Urinary bladder (tissue), 4 donors: ENCODE results near the gene SORCS1. TPM values are rescaled to one million over a fixed set of nuclear protein-coding genes. Genes with fewer than 3 reads are reported as not detected.

Source experiments
- DNase-seq: peaks from one replicate; pipeline ENCODE4 v3.0.0-alpha.2; 2015; ENCODE audit errors: extremely low spot score
- H3K27ac ChIP-seq: one replicate; pipeline ENCODE4 v1.5.1; 2013; ENCODE audit warnings: low read depth, mild to moderate bottlenecking, moderate library complexity
- H3K36me3 ChIP-seq: one replicate; pipeline ENCODE4 v1.6.1; 2013; ENCODE audit warnings: mild to moderate bottlenecking, moderate library complexity; ENCODE audit not compliant: insufficient read depth
- H3K4me1 ChIP-seq: one replicate; pipeline ENCODE4 v1.6.1; 2013; ENCODE audit warnings: mild to moderate bottlenecking, moderate library complexity; ENCODE audit not compliant: insufficient read depth
- H3K4me3 ChIP-seq: one replicate; pipeline ENCODE4 v1.5.1; 2013; ENCODE audit warnings: low read depth, low read length
- WGBS: extraction: QIAGEN DNeasy Blood & Tissue Kit; methylation state at CpG from one replicate; pipeline ENCODE4 v1.1.7; 2013; 5-methylcytosine and 5-hydroxymethylcytosine counted together
- polyA plus RNA-seq: library from polyadenylated mRNA; stranded (reverse); fragments of 200-250 nt; gene quantifications from one replicate; pipeline ENCODE4 v1.2.3, GENCODE V29; 2013
- total RNA-seq: library from RNA; depleted of rRNA; stranded (reverse); fragments of >200 nt; gene quantifications from one replicate; pipeline ENCODE4 v1.2.3, GENCODE V29; 2014
- donor health status: healthy with polysubstance abuse.
- donor health status: healthy.

SORCS1 gene
- 14.8 TPM for total RNA-seq
- polyA plus RNA-seq: 9.3 TPM

- no peaks in the 10 kb centered on the region for H3K36me3 ChIP-seq
- H3K27ac ChIP-seq: peak within 1 kb of the TSS; percentile 25
- under 1% methylated on average over 105 of the region's 105 CpGs for WGBS
- no peak for DNase-seq
- peak within 1 kb of the TSS; percentile 53 for H3K4me3 ChIP-seq
- no peaks in the 10 kb centered on the region for H3K4me1 ChIP-seq
Observed at GRCh38 chr10:107163881-107164861, at the start of gene SORCS1. TSS of gene SORCS1 (minus strand) at chr10:107164706.

- Histone ChIP-seq H3K36me3 (no peaks in the 10 kb centered on the region), H3K4me1 (no peaks in the 10 kb centered on the region), H3K27ac (no peak overlapping the region), H3K4me3 (no peak overlapping the region)
- 97% methylated on average over 2 of the region's 2 CpGs for WGBS
- no peak for DNase-seq
Observed at GRCh38 chr10:107214261-107214660, 49.8 kb upstream of the SORCS1 start.

GRCh38 chr10:107213861-107214260 is 49.4 kb upstream of the SORCS1 start:
- WGBS: 88% methylated on average over 8 of the region's 8 CpGs
- Histone ChIP-seq H3K4me3 (no peak overlapping the region), H3K27ac (no peak overlapping the region), H3K4me1 (no peaks in the 10 kb centered on the region), H3K36me3 (no peaks in the 10 kb centered on the region)
- DNase-seq: no peak

- no peak for DNase-seq
- Histone ChIP-seq H3K36me3 (no peaks in the 10 kb centered on the region), H3K4me1 (no peaks in the 10 kb centered on the region), H3K27ac (no peak overlapping the region), H3K4me3 (no peak overlapping the region)
- 82% methylated on average over 4 of the region's 4 CpGs for WGBS
Observed at GRCh38 chr10:107206833-107207232, 42.3 kb upstream of the SORCS1 start.

- Histone ChIP-seq H3K36me3 (no peaks in the 10 kb centered on the region), H3K27ac (no peak overlapping the region), H3K4me1 (no peaks in the 10 kb centered on the region), H3K4me3 (no peak overlapping the region)
- no peak for DNase-seq
- WGBS: 22% methylated on average over 1 of the region's 1 CpG
Observed at GRCh38 chr10:107169516-107169915, 5.0 kb upstream of the SORCS1 start.

GRCh38 chr10:107168738-107169137 is 4.2 kb upstream of the SORCS1 start:
- Histone ChIP-seq H3K27ac (no peak overlapping the region), H3K4me3 (no peak overlapping the region), H3K36me3 (no peaks in the 10 kb centered on the region), H3K4me1 (no peaks in the 10 kb centered on the region)
- no peak for DNase-seq
- 94% methylated on average over 1 of the region's 1 CpG for WGBS

GRCh38 chr10:107166403-107166802 is 1.9 kb upstream of the SORCS1 start:
- Histone ChIP-seq H3K4me3 (no peak overlapping the region), H3K36me3 (no peaks in the 10 kb centered on the region), H3K27ac (no peak overlapping the region), H3K4me1 (no peaks in the 10 kb centered on the region)
- 51% methylated on average over 2 of the region's 2 CpGs for WGBS
- peak; percentile 31 for DNase-seq

GRCh38 chr10:107164992-107165391 is 486 bp upstream of the SORCS1 start:
- no peak overlapping the region for H3K27ac ChIP-seq

GRCh38 chr10:107163076-107163855 is 1.2 kb downstream of the SORCS1 start:
- Histone ChIP-seq H3K4me3 (peak overlapping the region; percentile 53), H3K36me3 (no peaks in the 10 kb centered on the region), H3K27ac (no peak overlapping the region), H3K4me1 (no peaks in the 10 kb centered on the region)
- DNase-seq: peak; percentile 25
- 10% methylated on average over 7 of the region's 7 CpGs for WGBS

More at GRCh38 chr10:107164992-107165391, 486 bp upstream of the SORCS1 start:
- 2% methylated on average over 14 of the region's 14 CpGs for WGBS
- peak overlapping the region; percentile 53 for H3K4me3 ChIP-seq
- no peak for DNase-seq
- H3K4me1 ChIP-seq: no peaks in the 10 kb centered on the region
- no peaks in the 10 kb centered on the region for H3K36me3 ChIP-seq

- Histone ChIP-seq H3K27ac (no peak overlapping the region), H3K4me3 (no peak overlapping the region), H3K4me1 (no peaks in the 10 kb centered on the region), H3K36me3 (no peaks in the 10 kb centered on the region)
- DNase-seq: no peak
- WGBS: 70% methylated on average over 3 of the region's 3 CpGs
Observed at GRCh38 chr10:107160866-107161265, 3.6 kb downstream of the SORCS1 start.

- Histone ChIP-seq H3K4me1 (no peaks in the 10 kb centered on the region), H3K4me3 (no peak overlapping the region), H3K27ac (no peak overlapping the region), H3K36me3 (no peaks in the 10 kb centered on the region)
- DNase-seq: no peak
- WGBS: 88% methylated on average over 4 of the region's 4 CpGs
Observed at GRCh38 chr10:107159871-107160270, 4.6 kb downstream of the SORCS1 start.

GRCh38 chr10:107157071-107157470 is 7.4 kb downstream of the SORCS1 start:
- H3K4me1 ChIP-seq: no peaks in the 10 kb centered on the region
- H3K4me3 ChIP-seq: no peak overlapping the region
- 64% methylated on average over 1 of the region's 1 CpG for WGBS
- H3K27ac ChIP-seq: no peak overlapping the region
- H3K36me3 ChIP-seq: no peaks in the 10 kb centered on the region
- no peak for DNase-seq

- 97% methylated on average over 1 of the region's 1 CpG for WGBS
- no peak for DNase-seq
- H3K36me3 ChIP-seq: no peaks in the 10 kb centered on the region
- H3K27ac ChIP-seq: no peak overlapping the region
- H3K4me3 ChIP-seq: no peak overlapping the region
- no peaks in the 10 kb centered on the region for H3K4me1 ChIP-seq
Observed at GRCh38 chr10:107152087-107152486, 12.4 kb downstream of the SORCS1 start.

- DNase-seq: no peak
- Histone ChIP-seq H3K36me3 (no peaks in the 10 kb centered on the region), H3K4me3 (no peak overlapping the region), H3K4me1 (no peaks in the 10 kb centered on the region), H3K27ac (no peak overlapping the region)
- 93% methylated on average over 6 of the region's 6 CpGs for WGBS
Observed at GRCh38 chr10:107148906-107149305, 15.6 kb downstream of the SORCS1 start.
